Muscle layer of duodenum (tissue), 2 donors: Measurements from ENCODE around the gene LDLRAD3.

Source experiments
- H3K27ac ChIP-seq: one replicate; pipeline ENCODE4 v1.7.0; 2013; ENCODE audit warnings: mild to moderate bottlenecking, low read length
- H3K27me3 ChIP-seq: one replicate; pipeline ENCODE4 v1.7.0; 2013; ENCODE audit warnings: low read depth, mild to moderate bottlenecking, control low read depth, low read length
- H3K36me3 ChIP-seq, 2 donors: one replicate each; pipeline ENCODE4 v1.7.0; 2013; ENCODE audit warnings: low read length in 2 of 2, control low read depth in 1 of 2, mild to moderate bottlenecking in 1 of 2; ENCODE audit not compliant: insufficient read depth in 2 of 2, control insufficient read depth in 1 of 2
- H3K4me1 ChIP-seq, 2 donors: one replicate each; pipeline ENCODE4 v1.7.0; 2013; ENCODE audit warnings: low read length in 2 of 2, mild to moderate bottlenecking in 2 of 2, control low read depth in 1 of 2, moderate library complexity in 1 of 2; ENCODE audit not compliant: insufficient read depth in 2 of 2, control insufficient read depth in 1 of 2
- H3K4me3 ChIP-seq, 2 donors: one replicate each; pipeline ENCODE4 v1.7.0; 2013; ENCODE audit warnings: low read length in 2 of 2, low read depth in 1 of 2, mild to moderate bottlenecking in 1 of 2
- H3K9me3 ChIP-seq, 2 donors: one replicate each; pipeline ENCODE4 v1.7.0; 2013; ENCODE audit warnings: low read length in 2 of 2, control low read depth in 1 of 2, mild to moderate bottlenecking in 1 of 2; ENCODE audit not compliant: control insufficient read depth in 1 of 2
- donor health status: healthy.

LDLRAD3 gene

DNA sequence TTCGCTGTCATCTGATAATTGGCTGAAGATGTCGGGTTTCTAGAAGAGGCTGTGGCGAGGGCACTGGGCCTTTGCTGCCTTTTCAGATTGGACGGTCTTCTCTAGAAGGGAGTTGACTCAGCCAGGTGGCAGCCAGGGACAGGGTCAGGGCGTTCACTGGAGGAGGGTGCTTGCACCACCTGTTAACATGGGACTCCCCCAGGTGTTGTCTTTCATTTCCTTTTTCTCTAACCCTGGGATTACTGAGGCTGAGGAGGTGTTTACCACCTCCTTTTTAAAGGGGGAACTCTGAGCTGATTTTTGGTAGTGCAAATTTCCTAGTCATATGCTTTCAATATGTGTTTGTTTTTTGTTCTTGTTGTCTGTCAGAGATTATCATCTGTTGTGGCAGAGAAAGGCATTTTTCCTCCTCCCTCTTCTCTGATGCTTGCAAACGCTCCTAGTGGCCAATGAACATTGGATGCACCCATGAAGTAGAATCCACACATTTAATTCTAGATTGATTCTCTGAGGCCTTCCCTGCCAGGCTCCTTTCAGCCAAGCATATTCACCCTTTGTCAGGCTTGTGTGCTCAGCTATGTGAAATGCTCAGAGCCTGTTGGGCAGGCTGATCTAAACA lies 54.1 kb downstream of the LDLRAD3 start:
- no peak overlapping the region for H3K4me3 ChIP-seq
- H3K9me3 ChIP-seq: peaks cover 0 to 7% of the 10 kb centered on the region in 2 donors
- H3K36me3 ChIP-seq: no peaks in the 10 kb centered on the region
- H3K4me1 ChIP-seq: no peaks in the 10 kb centered on the region
- H3K27ac ChIP-seq: no peak overlapping the region
- H3K27me3 ChIP-seq: no peaks in the 10 kb centered on the region

DNA sequence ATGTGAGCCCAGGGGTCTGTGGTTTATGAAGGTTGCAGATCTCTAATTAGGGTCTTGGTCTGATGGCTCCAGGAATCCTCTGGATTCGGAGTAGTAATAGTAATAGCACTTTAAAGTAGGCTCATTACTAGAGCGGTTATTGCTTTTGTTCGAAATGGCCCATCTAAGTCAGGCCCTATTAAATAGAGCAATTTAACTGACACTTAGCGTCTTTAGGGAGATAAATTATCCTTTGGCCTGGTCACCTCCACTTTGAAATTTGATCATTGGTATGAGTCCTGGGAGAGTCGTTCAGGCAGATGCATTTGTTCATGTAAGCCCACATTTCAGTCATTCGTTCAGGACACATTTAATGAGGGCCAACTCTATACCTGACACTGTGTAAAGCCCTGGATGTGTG lies 54.8 kb downstream of the LDLRAD3 start:
- Histone ChIP-seq H3K27ac (no peak overlapping the region), H3K36me3 (no peaks in the 10 kb centered on the region), H3K9me3 (peaks cover 0 to 7% of the 10 kb centered on the region in 2 donors), H3K4me1 (no peaks in the 10 kb centered on the region), H3K27me3 (no peaks in the 10 kb centered on the region), H3K4me3 (no peak overlapping the region)

DNA sequence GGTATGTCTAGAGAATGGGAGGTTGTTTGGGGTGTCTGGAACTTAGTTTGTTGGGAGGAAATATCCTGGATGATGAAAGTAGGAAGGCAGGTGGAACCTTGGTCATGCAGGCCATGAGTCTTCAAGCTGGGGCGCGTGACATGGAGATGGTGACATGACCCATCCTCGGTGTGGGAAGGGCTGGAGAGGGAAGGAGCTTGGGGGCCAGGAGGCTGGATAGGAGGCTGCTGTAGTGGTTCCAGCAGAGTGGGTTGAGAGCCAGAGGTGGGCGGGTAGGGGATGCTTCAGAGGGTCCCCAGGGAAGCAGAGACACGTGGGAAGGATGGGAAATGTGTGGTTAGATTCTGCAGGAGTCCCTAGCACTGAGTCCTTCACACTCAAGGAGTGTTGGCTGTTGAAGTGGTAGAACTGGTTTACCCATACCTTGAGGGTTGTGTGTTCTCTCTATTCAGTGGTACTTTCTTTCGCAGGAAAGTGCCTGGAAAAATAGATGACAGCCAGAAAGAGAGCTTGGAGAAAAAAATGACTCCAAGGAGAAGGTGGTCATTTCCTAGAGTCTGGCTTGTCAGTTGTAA lies 56.8 kb downstream of the LDLRAD3 start:
- H3K9me3 ChIP-seq: no peaks in the 10 kb centered on the region
- no peak overlapping the region for H3K27ac ChIP-seq
- no peaks in the 10 kb centered on the region for H3K4me1 ChIP-seq
- no peak overlapping the region for H3K4me3 ChIP-seq
- H3K36me3 ChIP-seq: no peaks in the 10 kb centered on the region
- no peaks in the 10 kb centered on the region for H3K27me3 ChIP-seq

DNA sequence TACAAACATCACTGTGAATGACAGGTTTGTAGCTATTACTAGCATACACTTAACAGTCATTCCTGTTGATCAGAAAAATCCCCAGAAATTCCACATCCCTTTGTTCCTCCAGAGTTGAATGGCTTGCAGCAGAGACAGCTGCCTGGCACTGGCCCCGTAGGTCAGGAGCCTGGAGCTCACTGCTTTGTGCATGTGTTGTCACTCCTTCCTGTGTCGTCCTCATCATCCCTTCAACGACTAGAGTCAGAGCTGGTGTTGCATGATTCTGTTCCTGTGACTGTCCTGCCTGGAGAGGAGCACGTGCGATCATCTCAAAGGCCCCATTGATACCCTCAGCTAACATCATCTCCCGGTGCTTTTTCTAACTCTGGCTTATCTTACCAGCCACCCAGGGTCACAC lies 58.3 kb downstream of the LDLRAD3 start:
- no peak overlapping the region for H3K4me3 ChIP-seq
- H3K4me1 ChIP-seq: no peaks in the 10 kb centered on the region
- no peaks in the 10 kb centered on the region for H3K36me3 ChIP-seq
- no peaks in the 10 kb centered on the region for H3K27me3 ChIP-seq
- no peak overlapping the region for H3K27ac ChIP-seq
- no peaks in the 10 kb centered on the region for H3K9me3 ChIP-seq

DNA sequence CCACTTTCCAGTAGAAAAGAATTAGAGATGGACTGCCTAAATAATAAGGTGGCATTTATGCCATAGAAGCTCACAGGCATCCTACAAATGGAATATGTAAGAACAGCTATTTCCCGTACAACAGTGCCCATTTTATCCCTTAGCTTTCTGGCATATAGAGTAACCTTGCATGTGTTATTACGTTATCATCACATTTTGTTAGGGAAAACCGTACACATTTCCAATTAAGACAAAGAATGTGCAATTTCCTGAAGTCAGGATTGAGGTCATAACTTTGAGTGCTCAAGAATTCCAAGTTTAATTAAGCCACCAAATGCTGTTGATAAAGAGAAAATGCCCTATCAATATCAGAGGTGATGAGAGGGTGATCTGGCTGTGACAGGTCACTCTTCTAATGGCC lies 58.9 kb downstream of the LDLRAD3 start:
- H3K4me1 ChIP-seq: no peaks in the 10 kb centered on the region
- H3K4me3 ChIP-seq: no peak overlapping the region
- H3K27me3 ChIP-seq: no peaks in the 10 kb centered on the region
- no peak overlapping the region for H3K27ac ChIP-seq
- H3K36me3 ChIP-seq: no peaks in the 10 kb centered on the region
- H3K9me3 ChIP-seq: no peaks in the 10 kb centered on the region

DNA sequence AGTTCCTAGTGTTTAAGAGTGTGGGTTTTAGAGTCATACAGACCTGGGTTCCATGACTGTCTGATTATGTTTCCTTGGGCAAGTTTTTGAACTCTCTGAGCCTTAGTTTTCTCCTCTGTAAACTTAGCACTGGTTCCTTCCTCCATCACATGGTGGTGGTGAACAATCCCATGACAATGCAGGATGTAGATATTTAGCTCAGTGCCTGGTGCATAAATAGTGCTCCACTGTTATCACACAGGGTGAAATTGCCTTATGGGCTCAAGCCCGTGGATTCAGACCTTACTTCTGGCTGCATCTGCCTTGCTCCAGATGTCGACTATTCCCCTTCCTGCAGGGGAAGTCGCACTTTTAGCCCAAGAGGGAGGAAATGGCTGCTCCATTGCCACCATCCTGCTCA lies 62.7 kb downstream of the LDLRAD3 start:
- no peaks in the 10 kb centered on the region for H3K36me3 ChIP-seq
- peaks cover 0 to 17% of the 10 kb centered on the region in 2 donors for H3K4me1 ChIP-seq
- H3K27me3 ChIP-seq: no peaks in the 10 kb centered on the region
- H3K4me3 ChIP-seq: no peak overlapping the region
- no peak overlapping the region for H3K27ac ChIP-seq
- H3K9me3 ChIP-seq: no peaks in the 10 kb centered on the region

DNA sequence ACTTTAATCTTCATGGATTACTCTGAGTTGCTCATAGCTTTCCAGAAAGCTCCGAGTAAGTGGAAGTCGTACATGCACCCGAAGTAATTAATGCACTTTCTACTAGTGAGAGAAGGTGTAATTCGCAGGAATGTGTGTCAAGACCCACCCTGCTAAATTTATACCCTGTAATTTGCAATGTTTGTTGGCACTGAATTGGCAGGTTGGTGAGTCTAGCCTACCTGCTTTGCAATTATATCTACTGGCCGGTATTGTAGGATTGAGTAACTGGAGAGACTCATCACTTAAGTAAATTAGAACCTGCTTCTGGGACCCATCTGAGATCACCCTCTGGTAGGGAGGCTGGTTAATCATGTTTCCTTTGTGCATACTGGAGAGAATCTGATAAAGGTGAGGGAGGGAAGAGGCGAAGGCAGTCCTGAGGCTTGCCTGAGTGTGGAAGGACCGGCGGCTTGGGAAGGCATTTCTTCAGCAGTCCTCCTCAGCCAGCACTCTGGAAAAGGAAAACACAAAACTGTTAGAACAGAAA lies 63.3 kb downstream of the LDLRAD3 start:
- peaks cover 0 to 17% of the 10 kb centered on the region in 2 donors for H3K4me1 ChIP-seq
- no peaks in the 10 kb centered on the region for H3K9me3 ChIP-seq
- H3K36me3 ChIP-seq: no peaks in the 10 kb centered on the region
- no peak overlapping the region for H3K27ac ChIP-seq
- H3K27me3 ChIP-seq: no peaks in the 10 kb centered on the region
- no peak overlapping the region for H3K4me3 ChIP-seq

DNA sequence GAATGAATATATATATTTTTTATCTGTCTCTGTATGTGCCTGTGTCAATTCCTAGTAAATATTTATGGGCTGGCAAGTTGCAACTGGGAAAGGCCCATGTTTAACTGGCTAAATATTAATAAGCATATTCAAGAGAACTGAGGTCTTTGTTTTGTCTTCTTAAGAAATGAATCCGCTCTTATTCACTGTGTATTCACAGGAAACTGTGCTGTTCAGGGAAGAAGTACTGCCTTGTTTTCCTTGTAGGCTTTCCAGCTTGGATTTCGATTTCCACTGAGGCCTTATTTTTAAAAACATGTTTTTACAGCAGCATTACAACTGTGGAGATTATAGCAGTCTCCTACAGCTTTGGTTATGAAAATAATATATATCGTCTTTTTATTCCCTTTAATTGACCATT lies 64.7 kb downstream of the LDLRAD3 start:
- H3K9me3 ChIP-seq: no peaks in the 10 kb centered on the region
- no peak overlapping the region for H3K27ac ChIP-seq
- peaks cover 0 to 17% of the 10 kb centered on the region in 2 donors for H3K4me1 ChIP-seq
- no peak overlapping the region for H3K4me3 ChIP-seq
- H3K36me3 ChIP-seq: no peaks in the 10 kb centered on the region
- H3K27me3 ChIP-seq: no peaks in the 10 kb centered on the region

DNA sequence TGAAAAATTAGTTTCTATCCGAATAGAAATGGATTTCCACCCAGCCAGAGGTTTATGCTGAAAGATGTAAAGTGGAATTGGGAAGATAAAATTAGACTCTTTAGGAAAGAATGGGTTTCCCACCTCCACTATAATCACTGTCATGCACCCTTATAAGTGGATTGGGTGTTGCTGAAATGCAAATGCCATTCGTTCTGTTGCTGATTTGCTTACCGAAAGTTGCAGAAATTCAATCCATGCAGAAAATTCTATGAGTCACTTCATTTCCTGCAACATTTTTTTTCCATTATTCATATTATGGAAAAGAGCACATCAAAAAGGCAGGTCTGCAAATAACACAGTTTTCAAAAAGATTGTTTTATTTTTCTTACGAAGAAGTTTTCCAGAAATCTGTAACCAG lies 65.6 kb downstream of the LDLRAD3 start:
- no peaks in the 10 kb centered on the region for H3K36me3 ChIP-seq
- no peaks in the 10 kb centered on the region for H3K9me3 ChIP-seq
- H3K27me3 ChIP-seq: no peaks in the 10 kb centered on the region
- no peak overlapping the region for H3K27ac ChIP-seq
- peaks cover 0 to 17% of the 10 kb centered on the region in 2 donors for H3K4me1 ChIP-seq
- no peak overlapping the region for H3K4me3 ChIP-seq

DNA sequence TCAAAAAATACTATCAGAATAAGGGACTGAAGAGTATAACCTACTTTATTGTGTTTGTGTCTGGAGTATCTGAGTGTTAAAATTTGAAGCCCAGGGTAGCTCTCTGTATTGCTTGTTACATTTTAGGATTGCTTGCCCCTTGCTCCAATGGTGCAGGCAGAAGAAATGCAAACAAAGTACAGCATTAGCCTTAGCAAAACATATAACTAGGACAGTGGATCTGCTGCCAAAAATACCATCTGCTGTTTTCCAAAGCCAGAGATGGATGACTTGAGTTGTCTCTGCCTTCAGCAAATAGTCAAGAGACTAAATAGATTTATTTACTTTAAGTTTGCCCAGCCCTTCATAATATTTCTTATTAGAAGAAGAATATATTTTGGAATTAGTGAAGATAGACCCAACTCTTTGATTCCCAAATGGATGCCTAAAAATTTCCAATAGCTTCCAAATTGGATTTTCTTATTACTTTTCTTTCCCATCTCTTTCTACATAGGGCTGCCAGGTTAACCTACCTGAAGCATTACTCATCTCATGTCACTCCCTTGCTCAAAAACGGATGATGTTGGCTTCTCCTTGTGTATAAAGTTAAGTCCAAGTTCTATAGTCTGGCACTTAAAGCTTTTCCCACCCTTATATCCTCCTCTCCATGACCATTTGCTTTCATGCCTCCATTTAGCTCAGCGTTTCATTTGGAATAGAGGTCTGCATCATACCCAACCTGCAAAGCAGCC lies 66.3 kb downstream of the LDLRAD3 start:
- no peaks in the 10 kb centered on the region for H3K36me3 ChIP-seq
- no peaks in the 10 kb centered on the region for H3K9me3 ChIP-seq
- H3K27me3 ChIP-seq: no peaks in the 10 kb centered on the region
- no peak overlapping the region for H3K4me3 ChIP-seq
- peaks cover 0 to 17% of the 10 kb centered on the region in 2 donors for H3K4me1 ChIP-seq
- H3K27ac ChIP-seq: no peak overlapping the region

DNA sequence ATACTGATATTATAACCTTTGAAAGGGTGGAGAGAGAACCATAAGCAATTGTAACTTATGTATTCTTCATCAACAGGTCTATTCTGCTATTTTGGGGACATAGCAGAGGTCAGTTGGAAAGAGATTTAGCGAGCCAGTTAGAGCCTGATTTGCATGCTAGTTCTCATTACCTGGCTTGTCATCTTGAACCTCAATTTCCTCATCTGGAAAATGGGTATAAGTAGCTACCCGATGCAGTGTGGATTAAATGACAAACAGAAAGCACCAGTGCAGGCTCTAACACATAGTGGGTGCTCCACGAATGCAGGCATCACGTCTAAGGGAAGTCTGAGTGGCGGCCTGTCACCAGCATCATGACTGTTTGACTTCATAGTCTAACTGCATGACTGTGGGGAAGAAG lies 67.7 kb downstream of the LDLRAD3 start:
- Histone ChIP-seq H3K27ac (no peak overlapping the region), H3K9me3 (no peaks in the 10 kb centered on the region), H3K4me3 (no peak overlapping the region), H3K4me1 (peaks cover 0 to 17% of the 10 kb centered on the region in 2 donors), H3K36me3 (no peaks in the 10 kb centered on the region), H3K27me3 (no peaks in the 10 kb centered on the region)
